ENCODE results near the gene INS. TPM values are rescaled to one million over a fixed set of nuclear protein-coding genes. Genes with fewer than 3 reads are reported as not detected.

Gene INS
- total and polyA plus RNA-seq, 2 of the 4 experiments (the other 2 are of a cell fraction), result not detected

DNA sequence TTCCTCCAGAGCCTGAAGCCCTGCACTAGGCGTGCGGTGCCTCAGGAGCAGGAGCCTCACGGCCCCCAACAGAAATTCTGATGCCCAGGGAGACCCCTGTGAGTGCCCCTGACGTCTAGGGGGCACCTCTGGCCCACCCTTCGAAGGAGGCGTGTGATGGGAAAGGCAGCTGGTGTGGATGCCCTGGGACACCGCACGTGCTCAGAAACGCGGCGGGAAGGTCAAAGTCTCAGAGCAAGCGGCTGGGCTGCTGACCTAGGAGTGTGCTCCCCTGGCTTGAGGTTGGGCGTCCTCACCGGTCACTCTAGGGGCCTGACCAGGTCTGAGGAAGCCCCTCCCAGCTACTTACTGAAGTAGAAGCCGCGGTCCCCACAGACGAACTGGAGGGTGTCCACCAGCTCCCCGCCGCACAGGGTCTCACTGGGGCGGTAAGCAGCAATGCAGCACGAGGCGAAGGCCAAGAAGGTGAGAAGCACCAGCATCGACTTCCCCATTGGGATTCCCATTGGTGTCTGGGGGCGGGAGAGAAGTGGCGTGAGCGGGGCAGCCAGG, 25.9 kb downstream of the INS start:
- TF ChIP-seq BHLHE40 (IDR thresholded peaks at IDR 0.05; ENCODE audit: low read depth, low read length), result no peak
- TF ChIP-seq RCOR1 (IDR thresholded peaks at IDR 0.05; ENCODE audit: insufficient replicate concordance, low read length), result no peak
- no peak for TF ChIP-seq RAD21 (IDR thresholded peaks at IDR 0.05; ENCODE audit: low read length)
- no peak for TF ChIP-seq NFE2L2 (IDR thresholded peaks at IDR 0.05; ENCODE audit: low read depth, low read length)
- TF ChIP-seq MAZ (IDR thresholded peaks at IDR 0.05; ENCODE audit: borderline replicate concordance, low read depth, low read length), result no peak
- no peak for TF ChIP-seq SMC3 (IDR thresholded peaks at IDR 0.05; ENCODE audit: low read depth, low read length)
- no peak for TF ChIP-seq CEBPB (IDR thresholded peaks at IDR 0.05; ENCODE audit: low read depth, low read length)
- TF ChIP-seq MXI1 (IDR thresholded peaks at IDR 0.05; ENCODE audit: borderline replicate concordance, low read depth, low read length), result no peak
- TF ChIP-seq CTCF (conservative IDR thresholded peaks at IDR 0.05; ENCODE audit: low read depth, low read length), result no peak
- TF ChIP-seq FOS (IDR thresholded peaks at IDR 0.05; ENCODE audit: low read depth, low read length), result no peak
- no peak for TF ChIP-seq POLR2A (IDR thresholded peaks at IDR 0.05; ENCODE audit: low read depth, low read length)
- no peak for TF ChIP-seq ELK1 (IDR thresholded peaks at IDR 0.05; ENCODE audit: borderline replicate concordance, low read depth, low read length)
- no peak for TF ChIP-seq MAFK (IDR thresholded peaks at IDR 0.05; ENCODE audit: low read depth, low read length)
- no peak for TF ChIP-seq CHD1 (IDR thresholded peaks at IDR 0.05; ENCODE audit: low read depth, low read length)
- no peak for TF ChIP-seq RFX5 (IDR thresholded peaks at IDR 0.05; ENCODE audit: low read depth, low read length)
- dilution Hi-C loops (cut with HindIII; ENCODE audit: low sequenced_read_pairs, unreplicated experiment), result no loop called here
- Histone ChIP-seq H3K23ac (ENCODE audit: low read depth, low read length) (no peak overlapping the region), H3K36me3 (ENCODE audit: control insufficient read depth, insufficient read depth, low read length) (peaks cover 2% of the 10 kb centered on the region; the same call in 1 of the 2 replicates), H3K56ac (ENCODE audit: extremely low read depth, insufficient read depth, low read length) (no peak overlapping the region), H3K4me2 (ENCODE audit: low read depth, low read length) (no peak overlapping the region), H2AFZ (replicated peaks; ENCODE audit: low read length, poor library complexity) (no peak overlapping the region), H3K18ac (ENCODE audit: low read depth, low read length) (no peak overlapping the region), H4K20me1 (ENCODE audit: insufficient read depth, low read length) (peaks cover 33% of the 10 kb centered on the region), H3K27ac (ENCODE audit: insufficient read depth, low read length) (no peak overlapping the region), H3K14ac (replicated peaks; ENCODE audit: low read depth, low read length) (no peak overlapping the region), H2AK9ac (replicated peaks; ENCODE audit: low read depth, low read length, poor library complexity) (no peak overlapping the region), H3K27me3 (ENCODE audit: control insufficient read depth, insufficient read depth, low read length) (peaks cover 43% of the 10 kb centered on the region), H3K9ac (ENCODE audit: low read depth, low read length) (no peak overlapping the region), H3K9me1 (ENCODE audit: insufficient read depth, low read length) (peaks cover 7% of the 10 kb centered on the region), H3K4me3 (ENCODE audit: insufficient read depth, low read depth, low read length) (no peak overlapping the region), H4K5ac (ENCODE audit: low read depth, low read length) (no peak overlapping the region), H2BK15ac (ENCODE audit: low read depth, low read length) (no peak overlapping the region), H3K4me1 (ENCODE audit: control insufficient read depth, insufficient read depth, low read length) (no peaks in the 10 kb centered on the region), H2BK5ac (ENCODE audit: low read depth, low read length, poor library complexity, severe bottlenecking) (no peak overlapping the region), H3K9me3 (ENCODE audit: control insufficient read depth, insufficient read depth, low read length) (no peaks in the 10 kb centered on the region), H4K8ac (ENCODE audit: low read depth in 2 of 2, low read length in 2 of 2) (no peak overlapping the region), H2AK5ac (ENCODE audit: low read depth, low read length) (no peak overlapping the region), H3K79me1 (ENCODE audit: low read depth in 1 of 2, low read length in 2 of 2) (peaks cover 0 to 9% of the 10 kb centered on the region in 2 experiments; a peak in 2 of 4 replicates), H2BK20ac (ENCODE audit: low read depth, low read length) (no peak overlapping the region), H4K91ac (ENCODE audit: insufficient read depth, low read depth, low read length) (no peak overlapping the region), H3K4ac (ENCODE audit: low read depth, low read length) (no peak overlapping the region), H2BK120ac (ENCODE audit: low read depth, low read length) (no peak overlapping the region)
- intact Hi-C loops (cut with micrococcal nuclease), result loop anchor here (5.0 kb wide), 1 partner anchor 38 kb away; no protein-coding TSS in a partner anchor
- ChIA-PET POLR2A (ENCODE audit: unreplicated experiment) (no interaction called here), CTCF (no interaction called here)
- no TSS peak for BruUV-seq (replicated peaks)
- ATAC-seq (ENCODE audit: low read depth) (no peak), DNase-seq (no peak)
- in situ Hi-C loops (cut with MboI; ENCODE audit: low sequenced_read_pairs), result no loop called here
- 86% methylated on average over 16 of the region's 26 CpGs; no CpG with 5 or more reads in 1 of the 2 experiments for WGBS, 2 experiments (ENCODE audit: extremely low coverage in 2 of 2, insufficient read length in 1 of 2)

Data from IMR-90 (cell line).